Body of pancreas (tissue), 4 donors: ENCODE data around the gene TMPRSS2.

ENCODE experiments used
- POLR2A ChIP-seq, 3 donors: fragments of 450-650 bp; IDR thresholded peaks; one replicate each; pipeline ENCODE4 v1.6.1; 2016; ENCODE audit warnings: antibody characterized with exemption in 3 of 3, mild to moderate bottlenecking in 2 of 3
- TF ChIP-seq, protein P1 (sequence below), 7 experiments: fragments of 450-650 bp in 4 of 7; fragments of 200-600 bp in 3 of 7; sonication (generic) in 3 of 7; IDR thresholded peaks; one replicate each; pipeline ENCODE4 v1.5.1; 2016 to 2019; ENCODE audit warnings: antibody characterized with exemption in 7 of 7

- TF ChIP-seq, protein P1, sequence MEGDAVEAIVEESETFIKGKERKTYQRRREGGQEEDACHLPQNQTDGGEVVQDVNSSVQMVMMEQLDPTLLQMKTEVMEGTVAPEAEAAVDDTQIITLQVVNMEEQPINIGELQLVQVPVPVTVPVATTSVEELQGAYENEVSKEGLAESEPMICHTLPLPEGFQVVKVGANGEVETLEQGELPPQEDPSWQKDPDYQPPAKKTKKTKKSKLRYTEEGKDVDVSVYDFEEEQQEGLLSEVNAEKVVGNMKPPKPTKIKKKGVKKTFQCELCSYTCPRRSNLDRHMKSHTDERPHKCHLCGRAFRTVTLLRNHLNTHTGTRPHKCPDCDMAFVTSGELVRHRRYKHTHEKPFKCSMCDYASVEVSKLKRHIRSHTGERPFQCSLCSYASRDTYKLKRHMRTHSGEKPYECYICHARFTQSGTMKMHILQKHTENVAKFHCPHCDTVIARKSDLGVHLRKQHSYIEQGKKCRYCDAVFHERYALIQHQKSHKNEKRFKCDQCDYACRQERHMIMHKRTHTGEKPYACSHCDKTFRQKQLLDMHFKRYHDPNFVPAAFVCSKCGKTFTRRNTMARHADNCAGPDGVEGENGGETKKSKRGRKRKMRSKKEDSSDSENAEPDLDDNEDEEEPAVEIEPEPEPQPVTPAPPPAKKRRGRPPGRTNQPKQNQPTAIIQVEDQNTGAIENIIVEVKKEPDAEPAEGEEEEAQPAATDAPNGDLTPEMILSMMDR (IDR thresholded peaks at IDR 0.05): no peak
- no peak for TF ChIP-seq POLR2A (IDR thresholded peaks at IDR 0.05)
Measured at GRCh38 chr21:41459884-41460534, 47.9 kb downstream of the TMPRSS2 start.
